HEK293T (cell line): ENCODE data around the gene SP6.
A peak's percentile ranks its signal among the peaks of the same experiment; 100 is the strongest.

Experiments
- CTCF ChIA-PET: fragments of 350-600 bp; formaldehyde crosslinking; extraction: SDS; loops from one replicate; lab custom pipeline; 2021; ENCODE audit warnings: antibody characterized with exemption, inconsistent platforms; lab: Yijun Ruan, JAX
- POLR2A ChIA-PET: fragments of 350-600 bp; formaldehyde crosslinking; extraction: SDS; loops from one replicate; lab custom pipeline; 2020; ENCODE audit warnings: antibody characterized with exemption, inconsistent platforms; lab: Yijun Ruan, JAX
- DNase-seq: peaks from one replicate; pipeline ENCODE4 v3.0.0; 2012; ENCODE audit warnings: mixed read lengths; ENCODE audit errors: extremely low spot score
- ARNT ChIP-seq: fragments of 450-650 bp; IDR thresholded peaks from 2 replicates; pipeline ENCODE4 v1.6.1; 2017; ENCODE audit warnings: mild to moderate bottlenecking
- BHLHE40 ChIP-seq: fragments of 450-650 bp; IDR thresholded peaks from 2 replicates; pipeline ENCODE4 v1.6.1; 2016; ENCODE audit warnings: mild to moderate bottlenecking, moderate library complexity, borderline replicate concordance
- CTBP1 ChIP-seq: fragments of 450-650 bp; IDR thresholded peaks from 2 replicates; pipeline ENCODE4 v1.6.1; 2016; ENCODE audit warnings: borderline replicate concordance
- ELF4 ChIP-seq: fragments of 450-650 bp; IDR thresholded peaks from 2 replicates; pipeline ENCODE4 v1.6.1; 2017; ENCODE audit warnings: antibody characterized with exemption
- FOXA1 ChIP-seq: fragments of 450-650 bp; IDR thresholded peaks from 2 replicates; pipeline ENCODE4 v1.6.1; 2016; ENCODE audit warnings: mild to moderate bottlenecking
- FOXK2 ChIP-seq: fragments of 450-650 bp; IDR thresholded peaks from 2 replicates; pipeline ENCODE4 v1.6.1; 2016; ENCODE audit warnings: mild to moderate bottlenecking
- FOXM1 ChIP-seq: fragments of 450-650 bp; IDR thresholded peaks from 2 replicates; pipeline ENCODE4 v1.6.1; 2017; ENCODE audit warnings: mild to moderate bottlenecking, borderline replicate concordance
- HDGF ChIP-seq: fragments of 450-650 bp; IDR thresholded peaks from 2 replicates; pipeline ENCODE4 v1.6.1; 2017; ENCODE audit warnings: antibody characterized with exemption, borderline replicate concordance
- L3MBTL2 ChIP-seq: fragments of 450-650 bp; conservative IDR thresholded peaks from 2 replicates; pipeline ENCODE4 v1.6.1; 2016; ENCODE audit warnings: mild to moderate bottlenecking
- LEF1 ChIP-seq: fragments of 450-650 bp; IDR thresholded peaks from 2 replicates; pipeline ENCODE4 v1.6.1; 2017; ENCODE audit warnings: mild to moderate bottlenecking, borderline replicate concordance
- NFRKB ChIP-seq: fragments of 450-650 bp; IDR thresholded peaks from 2 replicates; pipeline ENCODE4 v1.6.1; 2016; ENCODE audit warnings: mild to moderate bottlenecking, moderate library complexity
- PKNOX1 ChIP-seq: fragments of 450-650 bp; IDR thresholded peaks from 2 replicates; pipeline ENCODE4 v1.6.1; 2016
- SP1 ChIP-seq: fragments of 450-650 bp; IDR thresholded peaks from 2 replicates; pipeline ENCODE4 v1.6.1; 2017
- SUZ12 ChIP-seq: fragments of 450-650 bp; IDR thresholded peaks from 2 replicates; pipeline ENCODE4 v1.6.1; 2016; ENCODE audit warnings: mild to moderate bottlenecking
- TARDBP ChIP-seq: fragments of 450-650 bp; IDR thresholded peaks from 2 replicates; pipeline ENCODE4 v1.6.1; 2016
- ZNF384 ChIP-seq: fragments of 450-650 bp; IDR thresholded peaks from 2 replicates; pipeline ENCODE4 v1.6.1; 2016

The SP6 gene

GRCh38 chr17:47888293-47888692, 37.3 kb upstream of the SP6 start:
- ChIA-PET CTCF (interaction anchor here (17.9 kb wide), 1 partner anchor 44 kb away, joined by 355 read pairs; the partner anchor contains the start of gene SCRN2), POLR2A (interaction anchor here (1.7 to 1.9 kb wide), 3 partner anchors 39 to 49 kb away, joined by 5 to 6 read pairs (median 6); partner anchors contain the start of gene SCRN2)
- no peak for DNase-seq
- TF ChIP-seq NFRKB (no peak), FOXM1 (no peak), FOXK2 (no peak), HDGF (no peak), L3MBTL2 (no peak), PKNOX1 (no peak), ELF4 (no peak), TARDBP (no peak), CTBP1 (no peak), LEF1 (no peak), ZNF384 (no peak), BHLHE40 (no peak), SUZ12 (no peak), FOXA1 (no peak)

GRCh38 chr17:47884905-47885730, 34.2 kb upstream of the SP6 start:
- DNase-seq = no peak
- ChIA-PET CTCF (interaction anchor here (0.6 to 17.9 kb wide), 4 partner anchors 10 to 607 kb away, joined by 3 to 355 read pairs (median 3); partner anchors contain the start of genes SCRN2 and SP2), POLR2A (interaction anchor here (0.7 to 3.1 kb wide), 8 partner anchors 9 to 56 kb away, joined by 3 to 16 read pairs (median 6); partner anchors contain the start of genes LRRC46, MRPL10, PNPO and SCRN2)
- TF ChIP-seq NFRKB = no peak
- TF ChIP-seq FOXM1 = no peak
- TF ChIP-seq BHLHE40 = no peak
- no peak for TF ChIP-seq FOXA1
- TF ChIP-seq PKNOX1 = peak; percentile 41; the same call in 1 of the 2 replicates

GRCh38 chr17:47884427-47884740, 33.4 kb upstream of the SP6 start:
- TF ChIP-seq NFRKB (no peak), ELF4 (no peak), SP1 (no peak), FOXA1 (no peak), ARNT (no peak), FOXM1 (no peak), PKNOX1 (no peak), BHLHE40 (no peak), CTBP1 (no peak), ZNF384 (no peak), SUZ12 (no peak)
- CTCF ChIA-PET = interaction anchor here (1.1 to 17.9 kb wide), 2 partner anchors 11 to 40 kb away, joined by 3 to 355 read pairs; partner anchors contain the start of gene SCRN2
- POLR2A ChIA-PET = interaction anchor here (0.7 to 3.1 kb wide), 10 partner anchors 9 to 57 kb away, joined by 3 to 16 read pairs (median 4); partner anchors contain the start of genes LRRC46, MRPL10, PNPO and SCRN2
- no peak for DNase-seq

GRCh38 chr17:47883589-47884426, 32.8 kb upstream of the SP6 start:
- TF ChIP-seq TARDBP (no peak), PKNOX1 (peak; percentile 80), FOXM1 (peak; percentile 91; the same call in 1 of the 2 replicates), BHLHE40 (no peak), LEF1 (no peak), NFRKB (no peak), CTBP1 (no peak)
- CTCF ChIA-PET = interaction anchor here (1.1 to 17.9 kb wide), 2 partner anchors 12 to 39 kb away, joined by 3 to 355 read pairs; partner anchors contain the start of gene SCRN2
- DNase-seq = peak; percentile 35
- POLR2A ChIA-PET = interaction anchor here (0.7 to 3.1 kb wide), 9 partner anchors 10 to 235 kb away, joined by 3 to 16 read pairs (median 4); partner anchors contain the start of genes KPNB1, LRRC46, MRPL10 and SCRN2
